Fibroblast of skin of right quadriceps (primary cell): ENCODE results near the gene VAMP5.
A peak's percentile ranks its signal among the peaks of the same experiment; 100 is the strongest.
"Not testable (repeated sequence)": the region's sequence is repeated elsewhere in the genome, so short reads cannot be mapped to it uniquely, and the experiment has no call there.

Experiments
- DNase-seq: peaks from one replicate; pipeline ENCODE4 v3.0.0-alpha.2; 2013

VAMP5 gene

DNA sequence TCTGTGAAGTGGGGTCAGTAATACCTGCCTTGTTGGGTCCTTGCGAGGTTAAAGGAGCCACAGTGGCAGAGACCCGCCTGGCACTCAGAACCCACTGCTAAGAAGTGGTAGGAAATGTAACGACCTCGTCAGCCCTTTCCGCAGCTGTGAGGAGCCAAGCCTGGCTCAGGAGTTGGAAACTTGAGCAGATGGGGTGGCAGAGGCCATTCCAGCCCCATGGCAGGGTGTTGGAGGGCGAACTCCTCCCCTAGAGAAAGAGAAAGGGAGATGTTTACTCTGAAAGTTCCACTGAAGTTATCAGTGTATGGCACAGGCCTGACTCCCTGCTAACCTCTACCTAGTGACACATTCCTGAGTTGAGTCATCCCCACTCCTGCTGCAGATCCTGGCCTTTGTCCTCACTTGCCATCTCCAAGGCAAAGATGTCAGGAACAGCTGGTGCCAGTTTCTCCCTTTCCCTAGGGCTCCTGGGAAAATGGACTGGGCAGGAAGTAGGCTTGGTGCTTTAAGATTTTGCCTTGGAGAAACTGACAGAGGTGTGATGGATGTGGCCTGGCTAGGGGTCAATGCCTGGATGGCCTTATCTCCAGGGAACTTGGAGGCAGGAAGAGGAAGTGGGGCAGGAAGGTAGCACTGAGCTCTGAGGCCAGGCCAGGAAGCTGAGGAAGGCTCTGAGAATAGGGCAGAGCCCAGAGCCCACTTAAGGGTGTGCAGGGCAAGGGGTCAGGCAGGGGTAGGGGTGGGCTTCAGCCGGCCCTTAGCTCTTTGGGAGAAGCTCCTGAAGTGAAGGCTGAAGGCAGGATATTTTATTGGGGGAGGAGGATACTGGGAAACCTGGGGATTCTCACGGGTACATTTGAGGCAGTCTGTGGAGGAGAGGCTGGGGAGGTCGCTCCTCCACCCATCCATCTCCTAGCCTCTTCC lies 888 bp downstream of the VAMP5 start:
- peak; percentile 67 for DNase-seq

DNA sequence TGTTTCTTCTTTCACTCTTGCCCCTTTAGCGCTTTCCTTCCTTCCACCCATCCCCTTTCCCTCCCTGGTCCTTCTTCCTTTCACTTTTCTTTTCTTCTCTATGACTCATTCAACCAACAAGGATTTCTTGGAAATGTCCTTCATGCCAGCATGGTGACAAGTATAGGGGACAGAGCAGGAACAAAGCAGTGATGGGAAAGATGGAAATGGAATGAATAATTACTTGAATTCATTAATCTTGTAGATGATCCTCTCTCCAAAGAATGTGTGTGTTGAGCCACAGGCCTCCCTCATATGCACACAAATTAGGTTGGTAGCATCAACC lies 1.5 kb downstream of the VAMP5 start:
- DNase-seq: peak; percentile 83

DNA sequence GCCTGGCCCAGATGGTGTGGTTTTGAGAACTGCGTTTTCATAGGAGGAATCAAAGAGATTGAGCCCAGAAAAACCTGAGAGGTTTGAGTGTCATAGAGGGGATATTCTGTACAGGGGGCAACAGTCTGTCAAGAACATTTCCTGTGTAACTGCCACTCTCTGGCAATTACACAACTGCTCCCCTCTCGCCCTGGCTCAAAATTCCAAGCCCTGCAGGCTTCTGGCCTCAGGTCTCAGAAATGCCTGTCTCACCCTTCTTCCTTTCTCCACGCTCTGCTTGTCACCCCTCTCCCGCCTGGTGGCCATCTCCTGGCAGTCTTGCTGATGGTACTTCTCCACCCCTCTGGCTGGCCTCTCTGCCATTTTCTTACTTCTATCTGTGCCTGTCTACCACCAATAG lies 4.0 kb downstream of the VAMP5 start:
- no peak for DNase-seq

DNA sequence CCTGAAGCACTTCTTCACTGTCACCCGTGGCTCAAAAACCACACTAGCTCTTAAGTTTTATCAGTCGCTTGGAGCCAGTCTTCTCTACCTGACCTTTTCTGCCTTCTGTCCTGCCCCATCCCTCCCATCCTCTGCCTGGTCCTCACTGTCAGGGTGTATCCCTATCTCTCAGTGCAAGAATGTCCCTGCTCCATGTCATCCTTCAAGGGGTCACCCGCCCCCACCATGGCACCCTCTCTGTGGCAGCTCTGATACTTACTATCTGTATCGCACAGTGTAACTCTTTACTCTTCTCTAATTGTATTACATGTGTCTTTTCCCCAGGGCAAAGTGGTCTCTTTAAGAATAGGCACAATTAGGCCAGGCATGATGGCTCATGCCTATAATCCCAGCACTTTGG lies 4.4 kb downstream of the VAMP5 start:
- DNase-seq: no peak

DNA sequence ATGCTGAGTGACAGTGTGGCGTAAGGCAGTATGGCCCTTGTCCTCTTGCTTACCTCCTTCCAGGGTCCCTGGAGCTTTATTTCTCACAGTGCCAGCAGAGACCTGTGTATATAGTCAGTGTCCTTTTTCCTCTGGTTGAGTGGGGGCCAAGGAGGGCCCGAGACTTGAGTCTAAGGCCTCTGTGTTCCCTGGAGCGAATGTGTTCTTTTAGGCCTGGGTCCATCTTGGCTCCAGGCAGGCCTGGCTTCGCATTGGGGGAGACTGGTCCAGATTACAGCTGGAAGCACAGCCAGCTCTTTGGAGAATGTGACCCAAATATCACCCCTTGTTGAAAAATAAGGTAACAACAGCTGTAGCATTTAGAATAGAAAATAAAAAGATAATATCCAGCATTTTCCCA lies 5.0 kb downstream of the VAMP5 start:
- DNase-seq: no peak

DNA sequence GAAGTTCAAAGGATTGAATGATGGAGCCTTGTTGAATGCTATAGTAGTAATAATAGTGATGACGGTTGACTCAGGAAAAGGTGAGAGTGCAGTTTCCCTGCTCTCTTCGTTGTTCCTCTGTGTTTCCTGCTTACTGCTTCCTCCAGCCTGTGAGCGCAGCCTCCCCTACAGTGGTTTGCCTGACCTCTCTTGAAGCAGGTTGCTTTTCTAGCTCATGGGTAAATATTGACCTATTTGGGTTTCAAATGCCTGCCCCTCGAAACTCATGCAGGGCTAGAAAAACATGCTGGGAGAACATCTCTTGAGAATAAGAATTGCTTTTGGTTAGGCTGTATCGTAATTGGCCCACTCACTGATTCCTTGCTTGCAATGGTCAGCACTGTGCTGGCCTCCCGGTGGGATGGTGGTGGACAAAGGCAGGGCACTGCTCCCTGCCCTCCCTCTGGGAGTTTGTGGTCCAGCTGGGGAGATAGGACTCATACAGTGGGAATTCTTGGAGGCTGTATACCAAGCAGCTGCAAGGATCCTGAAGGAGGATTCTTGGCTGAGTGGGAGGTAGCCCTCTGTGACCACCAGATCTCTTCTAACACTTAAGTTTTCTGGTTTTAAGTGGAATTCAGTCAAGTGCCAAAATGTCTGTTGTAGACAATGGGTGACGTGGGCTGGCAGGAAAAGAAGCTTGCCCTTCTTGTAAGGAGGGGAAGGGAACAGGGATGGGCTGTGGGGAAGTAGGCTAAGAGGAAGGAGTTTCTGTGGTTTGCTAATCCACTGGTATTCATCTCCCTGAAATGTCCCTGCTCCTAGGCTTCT lies 6.0 kb downstream of the VAMP5 start:
- DNase-seq: peak; percentile 77

DNA sequence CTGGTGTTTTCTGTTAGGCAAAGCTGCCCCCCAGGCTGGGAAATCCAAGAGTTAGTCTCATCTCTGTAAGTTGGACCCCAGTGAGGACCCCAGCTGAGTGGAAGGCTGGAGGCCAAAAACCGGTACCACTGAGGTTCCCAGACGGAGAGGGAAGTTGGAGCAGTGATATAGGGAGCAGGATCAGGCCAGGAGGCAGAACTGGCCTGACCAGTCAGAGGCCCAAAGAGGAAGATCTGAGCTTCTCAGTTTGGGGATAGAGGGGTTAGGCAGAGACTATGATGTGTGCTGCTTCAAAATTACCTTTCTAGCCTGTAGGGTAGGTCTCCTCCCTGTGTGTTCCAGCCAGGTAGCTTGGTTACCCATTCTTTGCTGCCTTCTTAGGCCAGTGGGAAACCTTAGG lies 6.7 kb downstream of the VAMP5 start:
- DNase-seq: no peak

DNA sequence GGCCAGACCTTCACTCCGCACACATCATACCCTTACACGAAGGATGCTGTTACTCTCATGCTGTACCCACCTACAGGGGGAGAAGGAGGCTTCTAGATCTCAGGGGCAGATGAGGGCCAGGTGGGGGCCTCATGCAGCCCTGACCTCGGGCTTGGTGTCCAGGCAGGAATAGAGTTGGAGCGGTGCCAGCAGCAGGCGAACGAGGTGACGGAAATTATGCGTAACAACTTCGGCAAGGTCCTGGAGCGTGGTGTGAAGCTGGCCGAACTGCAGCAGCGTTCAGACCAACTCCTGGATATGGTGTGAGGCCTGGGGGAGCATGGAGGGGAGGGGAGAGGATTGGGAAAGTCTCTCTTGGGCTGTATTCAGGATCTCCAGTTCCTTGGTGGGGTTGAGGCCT lies 7.3 kb downstream of the VAMP5 start:
- no peak for DNase-seq

DNA sequence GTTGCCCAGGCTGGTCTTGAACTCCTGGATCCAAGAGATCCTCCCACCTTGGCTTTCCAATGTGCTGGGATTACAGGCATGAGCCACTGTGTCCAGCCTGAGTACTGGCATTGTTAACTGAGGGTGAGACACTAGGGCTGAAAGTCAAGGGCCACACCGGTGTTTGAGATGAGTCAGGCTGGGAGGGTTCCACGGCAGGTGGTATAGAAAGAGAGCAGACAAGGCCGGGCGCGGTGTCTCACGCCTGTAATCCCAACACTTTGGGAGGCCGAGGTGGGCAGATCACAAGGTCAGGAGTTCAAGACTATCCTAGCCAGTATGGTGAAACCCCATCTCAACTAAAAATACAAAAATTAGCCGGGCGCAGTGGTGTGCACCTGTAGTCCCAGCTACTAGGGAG lies 8.1 kb downstream of the VAMP5 start:
- not testable (repeated sequence) for DNase-seq

DNA sequence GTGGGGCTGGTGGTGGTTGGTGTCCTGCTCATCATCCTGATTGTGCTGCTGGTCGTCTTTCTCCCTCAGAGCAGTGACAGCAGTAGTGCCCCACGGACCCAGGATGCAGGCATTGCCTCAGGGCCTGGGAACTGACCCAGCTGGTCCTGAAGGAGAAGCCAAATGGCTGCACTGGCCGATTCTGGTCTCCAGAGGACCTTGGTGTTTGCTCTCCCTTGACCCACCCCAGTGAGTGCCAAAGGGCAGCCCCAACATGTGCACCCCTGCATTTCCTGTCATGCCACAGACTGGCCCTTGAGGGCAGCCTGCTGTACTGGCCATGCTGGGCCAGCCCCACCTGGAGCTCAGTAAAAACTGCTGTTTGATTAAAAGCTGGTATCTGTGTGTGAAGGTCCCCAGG lies 8.8 kb downstream of the VAMP5 start:
- DNase-seq: no peak

DNA sequence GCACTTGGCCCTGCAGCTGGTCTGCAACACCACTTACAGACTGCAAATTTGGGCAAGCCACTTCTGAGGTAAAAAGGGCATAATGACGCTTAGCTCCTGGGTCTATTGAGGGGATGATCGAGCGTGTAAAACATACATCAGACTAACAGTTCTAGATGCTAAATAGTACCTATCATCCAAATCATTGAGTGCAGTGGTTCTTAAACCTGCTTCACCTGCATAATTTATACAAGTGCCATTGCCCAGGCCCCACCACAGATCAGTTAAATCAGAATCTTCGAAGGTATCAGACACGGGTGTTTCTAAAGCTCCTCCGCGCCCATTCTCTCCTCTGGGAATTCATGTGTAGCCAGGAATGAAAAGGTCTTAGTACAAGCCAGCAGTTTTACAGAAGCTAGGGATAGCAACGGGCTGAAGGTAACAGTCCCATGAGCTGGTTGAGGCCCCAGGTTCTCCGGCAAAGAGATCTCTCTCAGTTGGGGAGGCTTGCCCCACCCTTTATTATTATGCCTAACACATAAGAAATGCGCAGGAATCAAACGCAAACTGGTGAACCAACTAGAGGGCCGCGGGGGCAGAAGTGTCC lies 10.6 kb downstream of the VAMP5 start:
- no peak for DNase-seq

DNA sequence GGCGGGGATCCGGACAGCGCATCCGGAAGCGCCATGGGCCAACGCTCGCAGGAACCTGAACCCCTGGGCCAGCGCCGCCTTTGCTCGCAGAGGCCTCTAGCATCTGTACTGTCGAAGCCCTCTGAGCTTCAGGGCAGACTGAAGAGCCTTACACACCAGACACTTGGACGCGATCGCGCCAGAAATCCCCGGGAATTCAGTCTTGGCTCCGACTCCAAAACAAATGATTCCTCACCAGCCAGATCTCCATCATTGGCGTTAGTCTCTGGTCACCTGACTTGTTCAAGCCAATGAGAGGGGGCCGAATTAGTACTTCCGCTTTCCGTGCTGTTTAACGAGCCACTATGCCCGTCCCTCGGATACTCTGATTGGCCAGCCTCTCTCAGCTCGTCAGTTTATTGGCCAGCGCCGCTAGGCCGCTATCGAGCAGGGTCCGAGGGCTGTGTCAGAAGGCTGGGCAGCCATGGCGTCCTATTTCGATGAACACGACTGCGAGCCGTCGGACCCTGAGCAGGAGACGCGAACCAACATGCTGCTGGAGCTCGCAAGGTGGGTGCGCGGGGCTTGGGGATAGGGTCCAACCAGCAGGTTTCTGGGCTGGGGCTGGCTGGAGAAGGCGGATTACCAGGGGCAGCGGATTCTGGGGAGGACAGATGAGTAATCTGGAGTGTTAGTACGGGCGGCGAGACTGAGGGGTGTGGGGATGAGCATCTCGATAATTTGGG lies 11.2 kb downstream of the VAMP5 start, which contains the start of gene RNF181:
Gene RNF181, plus strand, starts transcription at position 445 of the 725 bp plus-strand sequence. Its CDS starts 19 bp downstream, at position 464.
- peak; percentile 98 for DNase-seq

DNA sequence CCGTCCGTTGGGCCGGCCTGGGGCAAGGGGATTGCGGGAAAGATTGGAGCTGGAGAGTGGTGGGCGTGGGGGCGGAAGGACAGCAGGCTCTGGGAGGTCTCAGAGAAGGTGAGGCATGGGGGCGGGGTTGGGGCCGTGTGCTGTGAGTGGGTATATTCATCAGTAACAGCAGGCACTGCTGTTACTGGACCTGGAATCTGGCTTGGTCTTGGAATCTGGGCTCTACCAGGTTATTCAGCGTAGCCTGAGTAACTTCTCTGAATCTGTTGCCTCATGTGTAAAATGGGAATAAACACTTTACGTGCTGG lies 11.7 kb downstream of the VAMP5 start:
- no peak for DNase-seq

DNA sequence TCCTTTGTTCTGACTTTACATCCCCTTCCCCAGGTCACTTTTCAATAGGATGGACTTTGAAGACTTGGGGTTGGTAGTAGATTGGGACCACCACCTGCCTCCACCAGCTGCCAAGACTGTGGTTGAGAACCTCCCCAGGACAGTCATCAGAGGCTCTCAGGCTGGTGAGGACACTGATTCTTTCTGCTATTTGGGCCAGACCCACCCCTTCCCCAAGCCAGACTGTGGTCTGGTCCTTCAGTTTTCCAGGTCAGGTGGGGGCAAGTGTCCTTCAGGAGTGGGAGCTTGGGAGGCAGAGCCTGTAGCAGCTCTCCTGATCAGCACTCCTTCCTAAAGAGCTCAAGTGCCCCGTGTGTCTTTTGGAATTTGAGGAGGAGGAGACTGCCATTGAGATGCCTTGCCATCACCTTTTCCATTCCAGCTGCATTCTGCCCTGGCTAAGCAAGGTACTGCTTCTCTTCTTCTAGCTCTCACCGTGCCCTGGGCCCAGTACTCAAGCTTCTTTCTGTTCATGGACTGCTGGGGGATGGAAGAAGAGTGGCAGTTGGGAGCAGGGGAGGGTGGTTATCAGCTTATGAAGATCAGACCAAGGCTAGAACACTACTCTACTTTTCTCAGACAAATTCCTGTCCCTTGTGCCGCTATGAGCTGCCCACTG lies 12.4 kb downstream of the VAMP5 start:
- no peak for DNase-seq

DNA sequence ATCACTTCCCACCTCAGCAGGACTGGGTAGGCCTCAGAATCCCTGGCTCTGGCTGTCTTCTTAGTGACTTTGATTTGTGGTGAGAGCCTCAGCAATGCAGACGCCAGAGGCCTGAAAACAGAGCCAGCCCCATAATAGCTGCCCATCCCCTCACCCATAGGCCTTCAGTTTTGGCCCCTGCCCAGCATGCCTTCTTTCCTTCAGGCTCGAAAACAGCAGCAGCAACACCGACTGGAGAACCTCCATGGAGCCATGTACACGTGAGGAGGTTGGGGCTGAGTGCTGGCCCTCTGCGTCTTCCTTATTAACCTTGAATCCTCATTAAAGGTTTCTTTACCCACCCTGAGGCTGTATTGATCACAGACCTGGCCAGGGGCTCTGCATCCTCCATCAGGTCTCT lies 13.0 kb downstream of the VAMP5 start:
- no peak for DNase-seq

DNA sequence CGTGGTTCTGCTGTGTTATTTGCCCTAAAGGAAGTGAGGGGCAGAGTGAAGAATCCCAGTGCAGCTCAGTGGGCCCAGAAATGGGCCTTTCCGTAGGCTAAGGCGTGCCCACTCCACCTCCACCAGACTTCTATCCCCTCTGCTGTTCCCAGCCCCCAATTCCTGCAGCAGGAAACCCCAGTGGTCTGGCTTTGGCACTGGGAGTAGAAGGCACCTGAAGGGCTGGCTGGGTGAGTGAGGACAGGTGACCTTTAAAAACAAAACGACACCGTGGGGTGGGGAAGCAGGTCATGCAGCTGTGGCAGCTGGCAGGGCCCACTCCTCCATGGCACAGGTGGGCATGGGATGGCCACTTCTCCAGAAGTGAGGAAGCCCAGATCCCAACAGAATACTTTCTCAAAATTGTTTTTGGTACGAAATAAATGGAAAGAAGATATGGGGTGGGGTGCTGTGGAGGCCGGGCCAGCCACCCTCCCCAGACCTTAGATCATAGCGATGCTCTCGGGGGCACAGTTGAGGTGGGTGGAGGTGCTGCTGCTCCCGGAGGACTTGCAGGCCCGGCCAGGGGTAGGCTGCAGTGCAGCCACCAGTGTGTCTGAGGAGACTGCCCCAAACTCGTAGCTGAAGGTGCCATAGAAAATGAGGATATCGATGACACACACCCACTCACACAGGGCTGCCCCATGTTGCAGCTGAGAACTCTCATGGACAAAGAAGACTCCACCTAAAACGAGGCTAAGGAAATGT lies 14.5 kb downstream of the VAMP5 start:
- no peak for DNase-seq

DNA sequence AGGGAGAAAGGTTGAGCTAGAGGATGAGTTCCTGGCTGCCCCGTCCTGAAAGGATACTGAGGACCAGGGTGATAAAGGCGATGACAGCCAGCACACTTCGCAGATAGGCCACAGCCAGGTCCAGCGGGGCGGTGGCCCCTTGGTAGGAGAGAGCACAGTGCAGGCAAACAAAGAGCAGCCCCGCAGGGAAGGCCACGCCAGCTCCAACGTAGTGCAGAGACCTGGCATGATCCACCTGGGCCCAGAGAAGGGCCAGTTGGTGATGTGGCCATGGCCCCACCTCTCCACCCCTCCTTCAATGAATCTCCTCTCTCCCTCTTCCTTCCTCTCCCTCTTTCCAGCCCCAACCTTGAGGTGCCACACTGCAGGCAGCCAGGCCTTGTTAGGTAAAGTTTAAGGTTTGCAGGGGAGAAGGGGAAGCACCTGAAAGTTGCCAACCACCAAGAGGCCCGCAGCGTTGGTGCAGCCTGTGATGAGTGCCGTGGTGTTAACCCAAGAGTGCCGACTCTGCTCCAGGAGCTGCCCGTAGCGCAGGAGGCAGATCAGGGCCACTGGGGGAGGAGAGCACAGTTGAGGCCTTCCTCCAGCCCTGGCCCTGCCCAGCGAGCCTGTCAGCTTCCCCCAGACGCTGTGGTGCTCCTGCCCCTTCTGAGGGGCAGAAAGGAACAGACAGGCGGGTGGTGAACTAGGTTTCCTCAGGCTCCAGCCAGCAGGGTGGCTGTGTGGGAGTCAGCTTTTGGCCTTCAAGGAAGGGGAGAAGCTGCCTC lies 15.4 kb downstream of the VAMP5 start:
- no peak for DNase-seq

DNA sequence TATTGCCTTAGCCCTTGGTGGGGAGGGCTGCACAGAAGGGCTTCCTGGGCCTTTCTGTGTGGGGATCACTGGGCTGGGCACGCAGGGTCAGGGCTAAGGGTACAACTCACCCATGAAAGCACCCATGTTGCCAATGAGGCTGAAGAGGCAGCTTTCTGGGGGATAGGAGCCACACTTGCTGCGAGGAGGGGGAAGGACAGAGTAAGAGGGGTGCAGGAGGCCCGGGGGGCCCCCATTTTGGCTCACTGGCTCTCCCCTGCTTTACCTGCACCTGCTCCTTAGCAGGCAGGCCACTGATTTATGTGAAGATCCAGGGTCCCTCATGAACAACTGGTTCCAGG lies 16.0 kb downstream of the VAMP5 start:
- DNase-seq: no peak

DNA sequence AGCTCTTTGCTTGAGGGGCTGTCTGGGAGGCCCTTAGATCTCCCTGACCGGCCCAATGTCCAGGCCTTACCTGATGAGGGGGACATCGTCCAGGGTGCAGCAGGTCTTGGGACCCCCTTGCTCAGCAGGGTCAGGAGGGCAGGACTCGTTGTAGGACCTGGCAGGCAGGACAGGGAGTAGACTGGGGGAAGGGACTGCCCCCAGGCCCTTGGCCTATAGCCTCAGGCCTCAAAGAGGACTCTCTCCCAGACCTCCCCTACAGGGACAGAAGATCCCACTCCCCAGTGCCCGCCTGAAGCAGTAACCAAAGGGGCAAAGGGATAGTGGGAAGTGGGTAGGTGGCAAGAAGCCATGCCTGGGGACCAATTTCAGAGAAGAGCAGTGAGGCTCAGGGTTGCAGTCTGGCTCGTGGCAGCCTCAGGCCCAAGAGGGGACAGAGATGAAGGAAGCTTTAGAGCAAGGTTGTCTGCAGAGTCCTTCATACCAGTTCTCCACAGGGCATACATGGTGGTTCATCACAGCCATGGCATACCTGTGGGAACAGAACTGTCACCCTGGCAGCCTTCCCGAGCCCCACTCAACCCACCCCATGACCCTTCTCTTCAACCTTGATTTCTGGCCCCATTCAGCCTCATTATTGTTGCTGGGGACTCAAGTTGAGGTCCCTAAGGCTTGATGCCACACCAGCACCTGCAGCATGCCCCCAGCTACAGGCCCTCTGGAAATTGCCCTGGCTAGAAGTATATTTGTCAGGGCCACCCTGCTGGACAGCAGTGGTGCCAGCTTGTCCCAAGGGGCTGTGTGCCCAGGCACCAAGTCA lies 16.9 kb downstream of the VAMP5 start:
- DNase-seq: no peak

DNA sequence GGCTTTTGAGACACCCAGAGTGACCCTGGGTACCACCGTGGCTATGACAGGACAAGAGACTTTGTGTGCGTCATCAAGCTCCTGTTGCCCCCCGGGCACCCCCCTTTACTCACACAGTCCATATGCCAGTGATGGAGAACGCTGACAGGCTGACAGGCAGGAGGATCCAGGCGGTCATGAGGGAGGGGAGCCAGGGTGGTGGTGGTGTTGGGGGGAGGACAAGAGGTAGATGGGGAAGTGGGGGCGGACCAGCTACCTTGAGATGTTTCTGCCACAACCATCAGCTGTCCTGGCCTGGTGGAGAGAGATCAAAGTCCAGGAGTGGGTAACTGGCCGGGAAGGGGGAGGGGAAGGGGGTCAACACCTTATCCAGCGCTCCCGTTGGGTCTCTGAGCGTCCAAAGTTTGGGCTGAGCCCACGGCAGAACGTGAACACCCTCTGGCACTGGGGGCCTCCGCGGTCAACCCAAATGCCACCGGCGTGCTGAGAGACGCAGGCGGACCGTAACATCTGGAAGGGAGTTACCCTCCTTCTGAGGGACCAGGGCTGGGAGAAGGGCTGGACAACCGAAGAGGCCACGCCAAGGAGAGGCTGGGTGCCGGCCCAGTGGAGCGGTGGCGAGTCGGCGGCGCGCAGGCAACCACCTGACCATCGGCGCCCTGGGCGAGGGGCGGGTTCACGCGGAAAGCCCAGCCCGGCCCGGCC lies 17.7 kb downstream of the VAMP5 start:
- no peak for DNase-seq
